Activated CD4-positive, alpha-beta memory T cell treated with anti-CD3 and anti-CD28 coated beads, Interleukin-2, amount 10 ng/mL, durations not matched to agents 7 days and 5 days (primary cell): Measurements from ENCODE around the gene PRR36. TPM values are rescaled to one million over a fixed set of nuclear protein-coding genes. Genes with fewer than 3 reads are reported as not detected.
A peak's percentile ranks its signal among the peaks of the same experiment; 100 is the strongest.

Source experiments
- CTCF ChIA-PET: fragments of 350-600 bp; sonication (Branson Sonifier 250); formaldehyde crosslinking; loops from one replicate; lab custom pipeline; 2021; ENCODE audit warnings: antibody characterized with exemption, inconsistent platforms; lab: Charles Lee
- POLR2A ChIA-PET: fragments of 350-600 bp; sonication (Branson Sonifier 250); formaldehyde crosslinking; loops from one replicate; lab custom pipeline; 2021; ENCODE audit warnings: antibody characterized with exemption; lab: Charles Lee
- DNase-seq: peaks from one replicate; pipeline ENCODE4 v3.0.0-alpha.2; 2020
- H3K27ac Mint-ChIP-seq: one replicate; pipeline ENCODE4 v1.8.0; 2021; ENCODE audit warnings: mild to moderate bottlenecking, mixed read lengths
- H3K27me3 Mint-ChIP-seq: one replicate; pipeline ENCODE4 v1.8.0; 2021; ENCODE audit warnings: mixed read lengths
- H3K36me3 Mint-ChIP-seq: one replicate; pipeline ENCODE4 v1.8.0; 2021; ENCODE audit warnings: low read depth, mixed read lengths
- H3K4me1 Mint-ChIP-seq: one replicate; pipeline ENCODE4 v1.8.0; 2021; ENCODE audit warnings: mixed read lengths
- H3K4me3 Mint-ChIP-seq: one replicate; pipeline ENCODE4 v1.8.0; 2021; ENCODE audit warnings: mild to moderate bottlenecking, mixed read lengths
- H3K9me3 Mint-ChIP-seq: one replicate; pipeline ENCODE4 v1.8.0; 2021; ENCODE audit warnings: mixed read lengths
- total RNA-seq, 2 experiments: library from RNA; stranded (reverse); gene quantifications; one replicate each; pipeline ENCODE4 v1.2.3, GENCODE V29; 2021

The PRR36 gene
- total RNA-seq, 2 experiments from 2014 or later = 0.05 to 0.13 TPM

GRCh38 chr19:7910321-7911161, 36.4 kb upstream of the PRR36 start:
- peaks cover 7% of the 10 kb centered on the region for H3K4me1 Mint-ChIP-seq
- no peaks in the 10 kb centered on the region for H3K9me3 Mint-ChIP-seq
- no peak overlapping the region for H3K27ac Mint-ChIP-seq
- ChIA-PET CTCF (no interaction called here), POLR2A (interaction anchor here (3.8 kb wide), 1 partner anchor 10 kb away, joined by 17 read pairs; the partner anchor contains the start of gene SNAPC2)
- peaks cover 26% of the 10 kb centered on the region for H3K36me3 Mint-ChIP-seq
- no peak overlapping the region for H3K4me3 Mint-ChIP-seq
- DNase-seq = no peak
- H3K27me3 Mint-ChIP-seq = peaks cover 4% of the 10 kb centered on the region

GRCh38 chr19:7909471-7910067, 35.4 kb upstream of the PRR36 start:
- Mint-ChIP-seq H3K4me1 (peaks cover 14% of the 10 kb centered on the region), H3K36me3 (peaks cover 34% of the 10 kb centered on the region), H3K27me3 (no peaks in the 10 kb centered on the region), H3K9me3 (no peaks in the 10 kb centered on the region), H3K27ac (no peak overlapping the region), H3K4me3 (no peak overlapping the region)
- ChIA-PET CTCF (no interaction called here), POLR2A (interaction anchor here (3.8 kb wide), 1 partner anchor 11 kb away, joined by 17 read pairs; the partner anchor contains the start of gene SNAPC2)
- no peak for DNase-seq

- ChIA-PET POLR2A (interaction anchor here (3.8 kb wide), 1 partner anchor 12 kb away, joined by 17 read pairs; the partner anchor contains the start of gene SNAPC2), CTCF (no interaction called here)
- Mint-ChIP-seq H3K4me1 (peaks cover 18% of the 10 kb centered on the region), H3K4me3 (no peak overlapping the region), H3K27me3 (no peaks in the 10 kb centered on the region), H3K27ac (no peak overlapping the region), H3K9me3 (no peaks in the 10 kb centered on the region), H3K36me3 (peaks cover 35% of the 10 kb centered on the region)
- DNase-seq = no peak
Measured at GRCh38 chr19:7908742-7909461, 34.7 kb upstream of the PRR36 start.

GRCh38 chr19:7908078-7908699, 34.0 kb upstream of the PRR36 start:
- ChIA-PET POLR2A (interaction anchor here (3.8 kb wide), 1 partner anchor 13 kb away, joined by 17 read pairs; the partner anchor contains the start of gene SNAPC2), CTCF (no interaction called here)
- no peak for DNase-seq
- H3K27ac Mint-ChIP-seq = no peak overlapping the region
- H3K4me1 Mint-ChIP-seq = peaks cover 22% of the 10 kb centered on the region
- H3K9me3 Mint-ChIP-seq = no peaks in the 10 kb centered on the region
- peaks cover 38% of the 10 kb centered on the region for H3K36me3 Mint-ChIP-seq
- no peak overlapping the region for H3K4me3 Mint-ChIP-seq
- H3K27me3 Mint-ChIP-seq = no peaks in the 10 kb centered on the region

GRCh38 chr19:7907544-7907943, 33.4 kb upstream of the PRR36 start:
- POLR2A ChIA-PET = interaction anchor here (3.8 kb wide), 1 partner anchor 13 kb away, joined by 17 read pairs; the partner anchor contains the start of gene SNAPC2
- H3K36me3 Mint-ChIP-seq = peaks cover 32% of the 10 kb centered on the region
- no peaks in the 10 kb centered on the region for H3K27me3 Mint-ChIP-seq
- no peak overlapping the region for H3K27ac Mint-ChIP-seq
- peaks cover 27% of the 10 kb centered on the region for H3K4me1 Mint-ChIP-seq
- CTCF ChIA-PET = no interaction called here
- H3K4me3 Mint-ChIP-seq = no peak overlapping the region
- no peaks in the 10 kb centered on the region for H3K9me3 Mint-ChIP-seq
- no peak for DNase-seq

- Mint-ChIP-seq H3K27me3 (no peaks in the 10 kb centered on the region), H3K36me3 (peaks cover 31% of the 10 kb centered on the region), H3K9me3 (no peaks in the 10 kb centered on the region), H3K4me1 (peaks cover 29% of the 10 kb centered on the region), H3K27ac (no peak overlapping the region), H3K4me3 (no peak overlapping the region)
- no peak for DNase-seq
- ChIA-PET POLR2A (interaction anchor here (3.8 kb wide), 1 partner anchor 14 kb away, joined by 17 read pairs; the partner anchor contains the start of gene SNAPC2), CTCF (no interaction called here)
Measured at GRCh38 chr19:7907122-7907521, 32.9 kb upstream of the PRR36 start.

- POLR2A ChIA-PET = no interaction called here
- Mint-ChIP-seq H3K9me3 (no peaks in the 10 kb centered on the region), H3K4me1 (peaks cover 30% of the 10 kb centered on the region), H3K4me3 (peak overlapping the region; percentile 56), H3K36me3 (peaks cover 23% of the 10 kb centered on the region), H3K27ac (no peak overlapping the region), H3K27me3 (no peaks in the 10 kb centered on the region)
- DNase-seq = no peak
- CTCF ChIA-PET = no interaction called here
Measured at GRCh38 chr19:7905859-7906258, 31.7 kb upstream of the PRR36 start.

GRCh38 chr19:7905268-7905667, 31.1 kb upstream of the PRR36 start:
- DNase-seq = no peak
- Mint-ChIP-seq H3K27me3 (no peaks in the 10 kb centered on the region), H3K36me3 (peaks cover 17% of the 10 kb centered on the region), H3K9me3 (no peaks in the 10 kb centered on the region), H3K4me1 (peaks cover 30% of the 10 kb centered on the region), H3K27ac (peak overlapping the region; percentile 83), H3K4me3 (peak overlapping the region; percentile 85)
- ChIA-PET POLR2A (no interaction called here), CTCF (no interaction called here)

- peaks cover 30% of the 10 kb centered on the region for H3K4me1 Mint-ChIP-seq
- ChIA-PET CTCF (interaction anchor here (0.5 to 2.5 kb wide), 14 partner anchors 14 to 336 kb away, joined by 3 to 24 read pairs (median 4); partner anchors contain the start of genes SNAPC2, TIMM44 and TRAPPC5), POLR2A (interaction anchor here (0.7 to 1.6 kb wide), 9 partner anchors 7 to 275 kb away, joined by 3 to 25 read pairs (median 6); partner anchors contain the start of genes PET100, SNAPC2, TIMM44 and XAB2)
- H3K36me3 Mint-ChIP-seq = peaks cover 17% of the 10 kb centered on the region
- peak; percentile 76 for DNase-seq
- no peaks in the 10 kb centered on the region for H3K9me3 Mint-ChIP-seq
- peak overlapping the region; percentile 85 for H3K4me3 Mint-ChIP-seq
- H3K27ac Mint-ChIP-seq = peak overlapping the region; percentile 83
- no peaks in the 10 kb centered on the region for H3K27me3 Mint-ChIP-seq
Measured at GRCh38 chr19:7904074-7905020, 30.2 kb upstream of the PRR36 start.

GRCh38 chr19:7903244-7904073, 29.3 kb upstream of the PRR36 start, which contains the start of gene MAP2K7:
Gene MAP2K7, plus strand, starts transcription at chr19:7903877. Its CDS starts 68 bp downstream, at chr19:7903945.
- ChIA-PET POLR2A (interaction anchor here (0.8 to 1.6 kb wide), 8 partner anchors 8 to 274 kb away, joined by 3 to 25 read pairs (median 7); partner anchors contain the start of genes PET100, SNAPC2, TIMM44 and XAB2), CTCF (interaction anchor here (0.5 to 2.5 kb wide), 14 partner anchors 15 to 335 kb away, joined by 3 to 24 read pairs (median 4); partner anchors contain the start of genes SNAPC2, TIMM44 and TRAPPC5)
- Mint-ChIP-seq H3K36me3 (peaks cover 17% of the 10 kb centered on the region), H3K27me3 (no peaks in the 10 kb centered on the region), H3K9me3 (no peaks in the 10 kb centered on the region), H3K4me3 (peak within 1 kb of the TSS; percentile 85), H3K4me1 (peaks cover 30% of the 10 kb centered on the region), H3K27ac (peak within 1 kb of the TSS; percentile 89)
- DNase-seq = peak; percentile 100
